Transverse colon (tissue), 4 donors: ENCODE data around the gene MGAT3. TPM values are rescaled to one million over a fixed set of nuclear protein-coding genes. Genes with fewer than 3 reads are reported as not detected.

Source experiments
- DNase-seq: peaks from one replicate; pipeline ENCODE4 v3.0.0-alpha.2; 2019
- H3K27ac ChIP-seq, 4 donors: fragments of 200-600 bp; sonication (generic); 2 replicates each; pipeline ENCODE4 v1.5.1; 2016 to 2018; ENCODE audit warnings: inconsistent platforms in 4 of 4
- H3K27me3 ChIP-seq: fragments of 200-600 bp; sonication (generic); 2 replicates; pipeline ENCODE4 v1.5.1; 2017; ENCODE audit warnings: inconsistent platforms
- H3K36me3 ChIP-seq, 4 donors: fragments of 200-600 bp; sonication (generic); 2 replicates each; pipeline ENCODE4 v1.5.1; 2017 to 2019; ENCODE audit warnings: inconsistent platforms in 4 of 4
- H3K4me1 ChIP-seq, 4 donors: fragments of 200-600 bp; sonication (generic); 2 replicates each; pipeline ENCODE4 v1.5.1; 2017 to 2020; ENCODE audit warnings: inconsistent platforms in 4 of 4
- H3K4me3 ChIP-seq, 4 donors: fragments of 200-600 bp; sonication (generic); 1 replicate in 1 of 4; 2 replicates in 3 of 4; pipeline versions ENCODE4 v1.5.1 to v1.6.1; 2017 to 2019; ENCODE audit warnings: inconsistent platforms in 4 of 4
- H3K9me3 ChIP-seq, 2 donors: fragments of 200-600 bp; sonication (generic); 2 replicates each; pipeline ENCODE4 v1.5.1; 2017 to 2019; ENCODE audit warnings: inconsistent platforms in 2 of 2
- CTCF ChIP-seq, 5 experiments: fragments of 200-600 bp in 3 of 5; fragments of 450-650 bp in 2 of 5; sonication (generic) in 3 of 5; IDR thresholded peaks; 1 replicate in 2 of 5; 2 replicates in 3 of 5; pipeline ENCODE4 v1.5.1; 2016 to 2017; ENCODE audit warnings: antibody characterized with exemption in 5 of 5, inconsistent platforms in 3 of 5, mild to moderate bottlenecking in 2 of 5, moderate library complexity in 1 of 5
- EP300 ChIP-seq: sonication (generic); formaldehyde crosslinking; IDR thresholded peaks from one replicate; pipeline ENCODE4 v1.6.1; 2017; ENCODE audit warnings: antibody characterized with exemption, low read depth
- POLR2A ChIP-seq: fragments of 450-650 bp; IDR thresholded peaks from one replicate; pipeline ENCODE4 v1.6.1; 2016; ENCODE audit warnings: antibody characterized with exemption, mild to moderate bottlenecking, moderate library complexity
- POLR2AphosphoS5 ChIP-seq, 3 donors: sonication (generic); formaldehyde crosslinking; IDR thresholded peaks; one replicate each; pipeline ENCODE4 v1.6.1; 2016; ENCODE audit warnings: antibody characterized with exemption in 3 of 3
- WGBS, 2 donors: methylation state at CpG; one replicate each; pipeline ENCODE4 v1.1.5; 2018; ENCODE audit warnings: low coverage in 1 of 2; 5-methylcytosine and 5-hydroxymethylcytosine counted together
- in situ Hi-C, 4 donors: fragments of 200-750 bp; cut with MboI; loops; one replicate each; pipeline versions ENCODE4 v1.15.0 to v1.15.1; 2017; ENCODE audit warnings: low sequenced_read_pairs in 3 of 4, low pct_ligation_motif_present in 1 of 4, low pct_unique_long_range_greater_than_20kb in 1 of 4
- intact Hi-C: fragments of 100-400 bp; cut with DNase I; formaldehyde crosslinking; loops from one replicate; pipeline ENCODE4 v1.15.1; 2023; ENCODE audit warnings: low total_unique reads
- total RNA-seq, 4 donors: library from RNA; depleted of rRNA; stranded (reverse); fragments of >200 nt; gene quantifications; one replicate each; pipeline ENCODE4 v1.1.0, GENCODE V29; 2016

MGAT3 gene
- total RNA-seq, 4 donors from 2014 or later = 1.2 to 10.1 (median 5.2) TPM

GRCh38 chr22:39434243-39434653 lies 22.6 kb upstream of the MGAT3 start:
- intact Hi-C loops = no loop called here

GRCh38 chr22:39434721-39435120 lies 22.1 kb upstream of the MGAT3 start:
- intact Hi-C loops (no loop called here), in situ Hi-C loops (no loop called here)
- WGBS, 2 donors = 96% methylated on average over 6 of the region's 6 CpGs; no CpG with 5 or more reads in 1 of the 2 donors
- Histone ChIP-seq H3K9me3 (no peaks in the 10 kb centered on the region), H3K4me3 (no peak overlapping the region), H3K27me3 (peaks cover under 1% of the 10 kb centered on the region), H3K4me1 (peaks cover 10 to 29% (median 19%) of the 10 kb centered on the region in 4 donors), H3K27ac (no peak overlapping the region), H3K36me3 (peaks cover 0 to 8% (median 3%) of the 10 kb centered on the region in 4 donors)
- no peak for DNase-seq
- TF ChIP-seq POLR2AphosphoS5 (IDR thresholded peaks at IDR 0.05) = no peak
- no peak for TF ChIP-seq CTCF (IDR thresholded peaks at IDR 0.05)
- no peak for TF ChIP-seq EP300
- no peak for TF ChIP-seq POLR2A

More at GRCh38 chr22:39434243-39434653, 22.6 kb upstream of the MGAT3 start:
- H3K27ac ChIP-seq = no peak overlapping the region
- no peaks in the 10 kb centered on the region for H3K9me3 ChIP-seq
- H3K4me1 ChIP-seq = peaks cover 10 to 28% (median 19%) of the 10 kb centered on the region in 4 donors
- no peak for DNase-seq
- no peaks in the 10 kb centered on the region for H3K27me3 ChIP-seq
- no peak overlapping the region for H3K4me3 ChIP-seq
- in situ Hi-C loops = no loop called here
- peaks cover 0 to 9% (median 3%) of the 10 kb centered on the region in 4 donors for H3K36me3 ChIP-seq
- 89% methylated on average over 18 of the region's 18 CpGs; no CpG with 5 or more reads in 1 of the 2 donors for WGBS, 2 donors
- TF ChIP-seq POLR2A (no peak), CTCF (IDR thresholded peaks at IDR 0.05) (no peak), POLR2AphosphoS5 (IDR thresholded peaks at IDR 0.05) (no peak), EP300 (no peak)

- H3K27me3 ChIP-seq = peaks cover 10% of the 10 kb centered on the region
- no peak for TF ChIP-seq POLR2AphosphoS5 (IDR thresholded peaks at IDR 0.05)
- TF ChIP-seq POLR2A = no peak
- TF ChIP-seq EP300 = no peak
- TF ChIP-seq CTCF (IDR thresholded peaks at IDR 0.05) = no peak
- intact Hi-C loops = no loop called here
- no peak overlapping the region for H3K4me3 ChIP-seq
- no peaks in the 10 kb centered on the region for H3K36me3 ChIP-seq
- no peaks in the 10 kb centered on the region for H3K9me3 ChIP-seq
- WGBS, 2 donors = 80% methylated on average over 8 of the region's 8 CpGs; no CpG with 5 or more reads in 1 of the 2 donors
- in situ Hi-C loops = no loop called here
- H3K27ac ChIP-seq = no peak overlapping the region
- no peak for DNase-seq
- H3K4me1 ChIP-seq = peaks cover 10 to 29% (median 18%) of the 10 kb centered on the region in 4 donors
Observed at GRCh38 chr22:39435616-39436015, 21.2 kb upstream of the MGAT3 start.

GRCh38 chr22:39437791-39438704 lies 18.8 kb upstream of the MGAT3 start:
- Histone ChIP-seq H3K27ac (peak overlapping the region in 3 of 4 donors; percentile 15 to 55 (median 44)), H3K4me1 (peaks cover 6 to 20% (median 9%) of the 10 kb centered on the region in 4 donors), H3K4me3 (peak overlapping the region in 3 of 4 donors; percentile 10 to 40 (median 17)), H3K27me3 (peaks cover 10% of the 10 kb centered on the region), H3K9me3 (no peaks in the 10 kb centered on the region), H3K36me3 (no peaks in the 10 kb centered on the region)
- intact Hi-C loops = no loop called here
- WGBS, 2 donors = 31 to 41% methylated on average over 7 to 16 of the region's 16 CpGs
- no peak for TF ChIP-seq POLR2A
- in situ Hi-C loops = no loop called here
- DNase-seq = peak; percentile 47
